HG03196 (cell line): ENCODE data around the gene SCIN.
A peak's percentile ranks its signal among the peaks of the same experiment; 100 is the strongest.

Experiments
- ATAC-seq: cut with Tn5 transposase; IDR thresholded peaks from one replicate; pipeline ENCODE4 v1.9.1; 2021; ENCODE audit not compliant: unreplicated experiment

The SCIN gene

GRCh38 chr7:12609561-12609960 is 39.0 kb downstream of the SCIN start:
- no peak for ATAC-seq

- no peak for ATAC-seq
Measured at GRCh38 chr7:12610899-12611298, 40.4 kb downstream of the SCIN start.

GRCh38 chr7:12612622-12613021 is 42.1 kb downstream of the SCIN start:
- no peak for ATAC-seq

- ATAC-seq, result no peak
Measured at GRCh38 chr7:12619461-12620069, 49.0 kb downstream of the SCIN start.

- ATAC-seq, result no peak
Measured at GRCh38 chr7:12620371-12620770, 49.9 kb downstream of the SCIN start.

GRCh38 chr7:12623223-12623622 is 52.7 kb downstream of the SCIN start:
- ATAC-seq, result no peak

- ATAC-seq, result no peak
Measured at GRCh38 chr7:12623885-12624498, 53.5 kb downstream of the SCIN start.

- no peak for ATAC-seq
Measured at GRCh38 chr7:12625836-12626235, 55.3 kb downstream of the SCIN start.

GRCh38 chr7:12629816-12630512 is 59.4 kb downstream of the SCIN start:
- no peak for ATAC-seq

- ATAC-seq, result no peak
Measured at GRCh38 chr7:12630513-12630819, 59.9 kb downstream of the SCIN start.

GRCh38 chr7:12633582-12633981 is 63.1 kb downstream of the SCIN start:
- ATAC-seq, result no peak

GRCh38 chr7:12635830-12636229 is 65.3 kb downstream of the SCIN start:
- ATAC-seq, result peak; percentile 73

GRCh38 chr7:12637328-12637727 is 66.8 kb downstream of the SCIN start:
- no peak for ATAC-seq

- peak; percentile 66 for ATAC-seq
Measured at GRCh38 chr7:12637819-12638592, 67.5 kb downstream of the SCIN start.

GRCh38 chr7:12638851-12639456 is 68.4 kb downstream of the SCIN start:
- ATAC-seq, result peak; percentile 36

GRCh38 chr7:12640299-12641096 is 70.0 kb downstream of the SCIN start:
- ATAC-seq, result no peak

GRCh38 chr7:12641196-12641595 is 70.7 kb downstream of the SCIN start:
- no peak for ATAC-seq

- no peak for ATAC-seq
Measured at GRCh38 chr7:12642508-12642907, 72.0 kb downstream of the SCIN start.

GRCh38 chr7:12643001-12643643 is 72.6 kb downstream of the SCIN start:
- no peak for ATAC-seq

GRCh38 chr7:12643644-12644043 is 73.1 kb downstream of the SCIN start:
- ATAC-seq, result no peak
